Measurements from ENCODE around the gene PTPRT. TPM values are rescaled to one million over a fixed set of nuclear protein-coding genes. Genes with fewer than 3 reads are reported as not detected.

The PTPRT gene
- total RNA-seq, 2 donors from 2014 or later, result 0.26 to 0.27 TPM

- ATAC-seq, result no peak
- no peak for DNase-seq
- intact Hi-C loops (cut with DNase I), result no loop called here
Observed at GRCh38 chr20:42611889-42612837, 577.5 kb downstream of the PTPRT start.

- ATAC-seq (no peak), DNase-seq (no peak)
- intact Hi-C loops (cut with DNase I), result no loop called here
Observed at GRCh38 chr20:42611423-42611822, 578.3 kb downstream of the PTPRT start.

- ATAC-seq (no peak), DNase-seq (no peak)
- intact Hi-C loops (cut with DNase I), result no loop called here
Observed at GRCh38 chr20:42610070-42610469, 579.6 kb downstream of the PTPRT start.

GRCh38 chr20:42609618-42610017 is 580.1 kb downstream of the PTPRT start:
- intact Hi-C loops (cut with DNase I), result no loop called here
- DNase-seq (no peak), ATAC-seq (no peak)

- no peak for ATAC-seq
- DNase-seq, result no peak
- intact Hi-C loops (cut with DNase I), result no loop called here
Observed at GRCh38 chr20:42604998-42605956, 584.4 kb downstream of the PTPRT start.

- intact Hi-C loops (cut with DNase I), result no loop called here
- ATAC-seq (no peak), DNase-seq (no peak)
Observed at GRCh38 chr20:42603655-42604054, 586.1 kb downstream of the PTPRT start.

GRCh38 chr20:42598581-42598980 is 591.1 kb downstream of the PTPRT start:
- DNase-seq (no peak), ATAC-seq (no peak)
- intact Hi-C loops (cut with DNase I), result no loop called here

- intact Hi-C loops (cut with DNase I), result no loop called here
- DNase-seq (no peak), ATAC-seq (no peak)
Observed at GRCh38 chr20:42595625-42596024, 594.1 kb downstream of the PTPRT start.

- no peak for DNase-seq
- peak in 1 of 2 donors; percentile 65 for ATAC-seq
- intact Hi-C loops (cut with DNase I), result no loop called here
Observed at GRCh38 chr20:42594659-42595058, 595.0 kb downstream of the PTPRT start.

GRCh38 chr20:42594011-42594410 is 595.7 kb downstream of the PTPRT start:
- ATAC-seq, result no peak
- intact Hi-C loops (cut with DNase I), result no loop called here
- DNase-seq, result no peak

GRCh38 chr20:42589976-42590639 is 599.6 kb downstream of the PTPRT start:
- ATAC-seq, result no peak
- DNase-seq, result no peak
- intact Hi-C loops (cut with DNase I), result no loop called here

- intact Hi-C loops (cut with DNase I), result no loop called here
- ATAC-seq (no peak), DNase-seq (no peak)
Observed at GRCh38 chr20:42588847-42589246, 600.9 kb downstream of the PTPRT start.

GRCh38 chr20:42587427-42587826 is 602.3 kb downstream of the PTPRT start:
- DNase-seq (no peak), ATAC-seq (no peak)
- intact Hi-C loops (cut with DNase I), result no loop called here

- ATAC-seq, result no peak
- intact Hi-C loops (cut with DNase I), result no loop called here
- no peak for DNase-seq
Observed at GRCh38 chr20:42581311-42581710, 608.4 kb downstream of the PTPRT start.

GRCh38 chr20:42576167-42576566 is 613.5 kb downstream of the PTPRT start:
- no peak for ATAC-seq
- DNase-seq, result no peak
- intact Hi-C loops (cut with DNase I), result no loop called here

GRCh38 chr20:42572320-42573016 is 617.2 kb downstream of the PTPRT start:
- intact Hi-C loops (cut with DNase I), result no loop called here
- DNase-seq (no peak), ATAC-seq (no peak)

GRCh38 chr20:42567409-42567808 is 622.3 kb downstream of the PTPRT start:
- intact Hi-C loops (cut with DNase I), result no loop called here
- DNase-seq (no peak), ATAC-seq (no peak)

- ATAC-seq (no peak), DNase-seq (no peak)
- intact Hi-C loops (cut with DNase I), result no loop called here
Observed at GRCh38 chr20:42565235-42565995, 624.3 kb downstream of the PTPRT start.

Measured in left cardiac atrium (tissue), 4 donors.